Measurements from ENCODE around the gene ICAM2.

Gene ICAM2

DNA sequence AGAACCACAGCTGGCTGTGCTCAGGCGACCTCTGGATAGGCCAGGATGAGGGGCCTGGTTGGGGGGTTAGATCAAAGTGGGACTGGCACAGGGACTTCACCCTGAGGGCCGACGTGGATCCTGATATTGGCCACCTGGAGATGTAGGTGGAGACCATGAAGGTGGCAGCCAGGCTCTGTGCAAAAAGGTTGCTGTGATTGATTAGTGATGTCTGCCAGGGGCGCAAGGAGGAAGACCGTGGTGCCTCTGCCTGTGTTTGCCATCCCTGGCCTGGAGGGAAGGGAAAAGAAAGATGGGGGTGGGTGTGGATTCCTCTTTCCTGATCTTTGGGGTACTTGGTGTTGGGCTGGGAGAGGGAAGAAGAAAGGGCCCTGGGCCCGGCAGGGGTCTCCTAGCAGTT is 47.2 kb downstream of the ICAM2 start:
- no peak overlapping the region for H3K4me3 ChIP-seq (ENCODE audit: low read length)
- DNase-seq (ENCODE audit: low read depth) = no peak
- no peak for TF ChIP-seq CTCF (IDR thresholded peaks at IDR 0.05; ENCODE audit: insufficient read depth, low read depth, low read length, missing control alignments)

DNA sequence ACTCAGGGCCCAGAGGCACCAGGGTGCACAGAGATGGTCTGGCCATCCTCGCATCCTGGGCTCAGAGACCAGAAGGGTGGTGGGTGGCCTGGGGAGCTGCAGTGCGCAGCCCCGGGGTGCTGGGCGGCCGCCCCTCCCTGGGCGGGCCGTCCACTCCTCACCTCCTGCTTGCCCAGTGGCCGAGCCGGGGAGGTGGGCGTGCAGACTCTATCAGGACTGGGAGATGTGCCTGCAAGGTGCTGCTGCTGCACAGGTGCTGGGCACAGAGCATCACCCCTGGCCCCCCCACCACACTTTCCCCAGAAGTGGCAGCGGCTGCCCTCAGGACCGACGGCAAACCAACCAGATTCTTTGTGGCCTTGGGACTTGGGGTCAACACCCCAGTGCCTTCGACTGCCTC is 47.6 kb downstream of the ICAM2 start, which contains the start of gene SCN4A:
Gene SCN4A (minus strand): TSS at position 123 of the 400 bp plus-strand sequence. CDS start 77 bp downstream, at position 46.
- no peak for DNase-seq (ENCODE audit: low read depth)
- TF ChIP-seq CTCF (IDR thresholded peaks at IDR 0.05; ENCODE audit: insufficient read depth, low read depth, low read length, missing control alignments) = no peak
- H3K4me3 ChIP-seq (ENCODE audit: low read length) = no peak within 1 kb of the TSS

GRCh38 chr17:63969278-63969677 is 51.2 kb downstream of the ICAM2 start:
- DNase-seq (ENCODE audit: low read depth) = no peak
- no peak for TF ChIP-seq CTCF (IDR thresholded peaks at IDR 0.05; ENCODE audit: insufficient read depth, low read depth, low read length, missing control alignments)
- no peak overlapping the region for H3K4me3 ChIP-seq (ENCODE audit: low read length)

DNA sequence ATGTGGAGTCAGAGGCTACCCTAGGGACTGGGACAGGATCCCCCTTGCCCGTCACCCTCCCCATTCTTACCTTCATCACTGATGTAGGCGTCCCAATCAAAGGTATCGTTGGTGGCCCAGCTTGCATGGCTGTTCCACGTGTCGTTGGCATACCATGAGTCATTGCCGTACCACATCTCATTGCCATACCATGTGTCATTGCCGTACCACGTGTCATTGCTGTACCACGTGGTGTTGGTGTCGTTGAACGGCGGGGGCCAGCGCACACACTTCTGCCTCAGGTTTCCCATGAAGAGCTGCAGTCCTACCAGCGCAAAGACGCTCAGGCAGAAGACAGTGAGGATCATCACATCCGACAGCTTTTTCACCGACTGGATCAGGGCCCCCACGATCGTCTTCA is 52.5 kb downstream of the ICAM2 start:
- no peak for DNase-seq (ENCODE audit: low read depth)
- no peak for TF ChIP-seq CTCF (IDR thresholded peaks at IDR 0.05; ENCODE audit: insufficient read depth, low read depth, low read length, missing control alignments)
- H3K4me3 ChIP-seq (ENCODE audit: low read length) = no peak overlapping the region

GRCh38 chr17:63966646-63967264 is 53.7 kb downstream of the ICAM2 start:
- TF ChIP-seq CTCF (IDR thresholded peaks at IDR 0.05; ENCODE audit: insufficient read depth, low read depth, low read length, missing control alignments) = no peak
- no peak overlapping the region for H3K4me3 ChIP-seq (ENCODE audit: low read length)
- no peak for DNase-seq (ENCODE audit: low read depth)

DNA sequence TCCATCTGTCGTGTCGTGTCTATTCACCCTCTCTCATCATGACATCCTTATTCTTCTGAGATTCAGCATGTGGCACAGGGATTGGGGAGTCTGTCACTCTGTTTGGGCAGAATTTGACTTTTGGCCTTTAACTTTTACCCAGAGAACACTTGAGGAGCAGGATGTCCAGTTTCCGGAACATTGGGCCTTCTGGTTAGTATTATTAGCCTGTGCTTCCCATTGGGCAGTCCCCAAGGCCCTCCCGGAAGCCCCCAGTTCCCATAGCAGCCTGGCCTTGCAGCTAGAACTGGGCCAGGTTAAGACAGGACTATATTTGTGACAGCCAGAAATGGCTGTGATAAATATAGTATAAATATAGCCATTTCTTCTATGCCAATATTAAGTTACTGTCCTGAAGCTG is 57.3 kb downstream of the ICAM2 start:
- no peak for DNase-seq (ENCODE audit: low read depth)
- H3K4me3 ChIP-seq (ENCODE audit: low read length) = no peak overlapping the region
- TF ChIP-seq CTCF (IDR thresholded peaks at IDR 0.05; ENCODE audit: insufficient read depth, low read depth, low read length, missing control alignments) = no peak

GRCh38 chr17:63962298-63962744 is 58.1 kb downstream of the ICAM2 start:
- TF ChIP-seq CTCF (IDR thresholded peaks at IDR 0.05; ENCODE audit: insufficient read depth, low read depth, low read length, missing control alignments) = no peak
- no peak overlapping the region for H3K4me3 ChIP-seq (ENCODE audit: low read length)
- DNase-seq (ENCODE audit: low read depth) = no peak
